OCI-LY3 (cell line): ENCODE measurements around the gene P4HB.

Experiments used
- CTCF ChIP-seq: fragments of 200-600, 300-600 bp; sonication (generic); IDR thresholded peaks from 2 replicates; pipeline ENCODE4 v1.5.1; 2014; ENCODE audit warnings: antibody characterized with exemption, low read length, low read depth
- EZH2phosphoT487 ChIP-seq: fragments of 200-600 bp; shearing (Covaris generic); IDR thresholded peaks from 2 replicates; pipeline ENCODE4 v1.6.1; 2018; ENCODE audit warnings: antibody characterized with exemption, mixed run types, low read depth

DNA sequence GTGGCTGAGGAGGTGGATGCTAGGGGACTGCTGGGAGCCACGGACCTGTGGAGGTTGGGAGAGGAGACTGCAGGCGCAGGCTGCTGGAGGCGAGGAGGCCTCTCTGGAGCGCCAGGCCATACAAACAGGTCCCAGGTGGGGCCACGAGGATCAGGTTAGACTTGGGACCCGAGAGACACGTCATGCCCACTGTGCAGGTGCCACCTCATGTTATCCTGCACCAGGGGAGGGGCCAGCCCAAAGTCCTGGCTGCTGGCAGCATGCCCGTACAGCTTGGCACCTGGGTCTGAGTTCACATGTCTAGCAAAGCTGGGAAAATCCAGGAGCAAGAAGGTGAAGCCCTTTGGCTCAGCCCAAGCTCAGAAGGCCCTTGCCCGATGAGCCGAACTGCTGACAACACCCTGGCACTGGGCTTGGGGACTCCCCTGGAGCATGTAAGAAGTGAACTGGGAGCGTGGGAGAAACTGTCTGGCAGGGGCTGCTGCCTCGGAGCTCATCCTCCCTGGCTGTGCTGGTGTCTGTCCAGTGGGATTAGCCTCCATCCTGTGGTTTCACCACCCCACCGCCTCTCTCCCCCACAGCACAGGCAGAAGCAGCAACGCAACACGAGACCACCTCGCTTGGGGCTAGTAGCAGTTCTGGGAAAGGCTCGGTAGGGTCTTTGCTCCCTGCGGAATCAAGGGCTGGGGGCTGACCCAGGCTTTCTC is 5.6 kb upstream of the P4HB start:
- no peak for TF ChIP-seq CTCF
- TF ChIP-seq EZH2phosphoT487 = no peak
